SK-N-SH (cell line): ENCODE results near the gene TCF12. TPM values are rescaled to one million over a fixed set of nuclear protein-coding genes. Genes with fewer than 3 reads are reported as not detected.

Experiments
- CTCF ChIA-PET: fragments of 300-600, 350-600 bp; formaldehyde crosslinking; extraction: SDS; loops from one replicate; lab custom pipeline; 2021; lab: Yijun Ruan, JAX
- POLR2A ChIA-PET: fragments of 350-600 bp; sonication (Branson Sonifier 250); formaldehyde crosslinking; extraction: SDS; loops from one replicate; lab custom pipeline; 2020; ENCODE audit warnings: antibody characterized with exemption, inconsistent platforms; lab: Yijun Ruan, JAX
- DNase-seq: peaks from one replicate; pipeline ENCODE4 v3.0.0; 2012
- H2AFZ ChIP-seq: fragments of 200-600 bp; sonication (generic); 2 replicates; pipeline ENCODE4 v1.8.1; 2016; ENCODE audit warnings: antibody characterized with exemption, mild to moderate bottlenecking, low read depth
- H3F3A ChIP-seq: fragments of 200-600 bp; sonication (generic); replicated peaks from 2 replicates; pipeline ENCODE3; 2016; ENCODE audit warnings: antibody characterized with exemption, mild to moderate bottlenecking; ENCODE audit not compliant: insufficient read depth
- H3K27ac ChIP-seq, 2 experiments: fragments of 200-500 bp in 1 of 2; fragments of 200-600 bp in 1 of 2; sonication (Bioruptor generic) in 1 of 2; sonication (generic), shearing (Covaris generic) in 1 of 2; 2 replicates each; pipeline versions ENCODE4 v1.5.1 to v1.6.1; 2014 to 2016; ENCODE audit warnings: low read depth in 2 of 2, inconsistent platforms in 1 of 2, low read length in 1 of 2, mild to moderate bottlenecking in 1 of 2, mixed read lengths in 1 of 2
- H3K27me3 ChIP-seq: fragments of 200-600 bp; sonication (generic), shearing (Covaris generic); 2 replicates; pipeline ENCODE4 v1.6.1; 2016; ENCODE audit warnings: mixed run types; ENCODE audit not compliant: insufficient read depth
- H3K36me3 ChIP-seq, 2 experiments: fragments of 200-500 bp in 1 of 2; fragments of 200-600 bp in 1 of 2; sonication (Bioruptor generic) in 1 of 2; sonication (generic) in 1 of 2; replicated peaks in 1 of 2; 2 replicates each; pipeline versions ENCODE3 to v1.5.1; 2014 to 2016; ENCODE audit warnings: low read length in 1 of 2, mild to moderate bottlenecking in 1 of 2; ENCODE audit not compliant: insufficient read depth in 2 of 2, control insufficient read depth in 1 of 2
- H3K4me1 ChIP-seq, 2 experiments: fragments of 200-500 bp in 1 of 2; fragments of 200-600 bp in 1 of 2; sonication (Bioruptor generic) in 1 of 2; sonication (generic), shearing (Covaris generic) in 1 of 2; 2 replicates each; pipeline versions ENCODE4 v1.5.1 to v1.6.1; 2014 to 2016; ENCODE audit warnings: low read depth in 1 of 2, low read length in 1 of 2, mixed run types in 1 of 2; ENCODE audit not compliant: insufficient read depth in 2 of 2, control insufficient read depth in 1 of 2
- H3K4me2 ChIP-seq: fragments of 200-600 bp; sonication (generic), shearing (Covaris generic); 2 replicates; pipeline ENCODE4 v1.6.1; 2017; ENCODE audit warnings: mixed run types
- H3K4me3 ChIP-seq, 2 experiments: fragments of 200-500 bp in 1 of 2; fragments of 200-600 bp in 1 of 2; sonication (Bioruptor generic) in 1 of 2; sonication (generic), shearing (Covaris generic) in 1 of 2; 2 replicates each; pipeline versions ENCODE4 v1.5.1 to v1.8.1; 2014 to 2016; ENCODE audit warnings: low read depth in 2 of 2, inconsistent platforms in 1 of 2, low read length in 1 of 2, mild to moderate bottlenecking in 1 of 2, mixed read lengths in 1 of 2, moderate library complexity in 1 of 2
- H3K79me2 ChIP-seq: fragments of 200-600 bp; sonication (generic); 2 replicates; pipeline ENCODE4 v1.8.1; 2017; ENCODE audit warnings: mild to moderate bottlenecking; ENCODE audit not compliant: insufficient read depth
- H3K9ac ChIP-seq: fragments of 200-600 bp; sonication (generic); 2 replicates; pipeline ENCODE4 v1.6.1; 2017; ENCODE audit warnings: mixed run types
- H3K9me2 ChIP-seq: fragments of 200-600 bp; sonication (generic); 2 replicates; pipeline ENCODE4 v1.6.1; 2017; ENCODE audit warnings: mixed run types
- H3K9me3 ChIP-seq: fragments of 200-600 bp; sonication (generic); 2 replicates; pipeline ENCODE4 v1.6.1; 2017; ENCODE audit warnings: mixed run types, mild to moderate bottlenecking, moderate library complexity
- H4K20me1 ChIP-seq: fragments of 200-600 bp; sonication (generic); 2 replicates; pipeline ENCODE4 v1.6.1; 2017; ENCODE audit warnings: mild to moderate bottlenecking, mixed run types; ENCODE audit not compliant: insufficient read depth
- ELF1 ChIP-seq: IDR thresholded peaks from 2 replicates; pipeline ENCODE4 v1.4.0; 2012
- EZH2phosphoT487 ChIP-seq: fragments of 200-600 bp; sonication (generic); IDR thresholded peaks from 2 replicates; pipeline ENCODE4 v1.6.1; 2017; ENCODE audit warnings: low read depth, mixed run types, mild to moderate bottlenecking, antibody characterized with exemption, moderate library complexity, borderline replicate concordance
- FOXJ3 ChIP-seq: sonication (generic); formaldehyde crosslinking; IDR thresholded peaks from 2 replicates; pipeline ENCODE4 v1.5.1; 2020; ENCODE audit warnings: mild to moderate bottlenecking, missing genetic modification reagents
- GABPA ChIP-seq: IDR thresholded peaks from 2 replicates; pipeline ENCODE4 v1.4.0; 2012; ENCODE audit warnings: low read depth, mild to moderate bottlenecking
- JUND ChIP-seq: IDR thresholded peaks from 2 replicates; pipeline ENCODE4 v1.4.0; 2012
- MXI1 ChIP-seq: IDR thresholded peaks from 2 replicates; pipeline ENCODE4 v1.6.1; 2012; ENCODE audit warnings: mild to moderate bottlenecking, low read depth, low read length, improper control_type of control experiment
- RAD21 ChIP-seq: IDR thresholded peaks from 2 replicates; pipeline ENCODE4 v1.6.1; 2012; ENCODE audit warnings: mild to moderate bottlenecking, low read length
- RXRA ChIP-seq: IDR thresholded peaks from 2 replicates; pipeline ENCODE4 v1.4.0; 2012; ENCODE audit warnings: low read depth, mild to moderate bottlenecking, borderline replicate concordance
- YY1 ChIP-seq: IDR thresholded peaks from 2 replicates; pipeline ENCODE4 v1.4.0; 2012; ENCODE audit warnings: low read depth, mild to moderate bottlenecking
- WGBS: methylation state at CpG from one replicate; pipeline ENCODE4 v1.1.6; 2017; ENCODE audit warnings: low lambda C conversion rate; 5-methylcytosine and 5-hydroxymethylcytosine counted together
- polyA plus RNA-seq, 3 experiments: library from polyadenylated mRNA; depleted of rRNA; stranded (reverse); fragments of >200 nt; gene quantifications; 2 replicates each; pipeline ENCODE4 v1.2.3, GENCODE V29; 2012
- TF ChIP-seq, protein P1 (sequence below): IDR thresholded peaks from 2 replicates; pipeline ENCODE4 v1.4.0; 2012; ENCODE audit warnings: low read depth, borderline replicate concordance
- TF ChIP-seq, protein P2 (sequence below): IDR thresholded peaks from 2 replicates; pipeline ENCODE4 v1.4.0; 2012; ENCODE audit warnings: low read depth, borderline replicate concordance
- TF ChIP-seq, protein P3 (sequence below): fragments of 200-600 bp; sonication (generic); IDR thresholded peaks from 2 replicates; pipeline ENCODE4 v1.6.1; 2017; ENCODE audit warnings: antibody characterized with exemption, mild to moderate bottlenecking, moderate library complexity
- TF ChIP-seq, protein P4 (sequence below): fragments of 150-350 bp; IDR thresholded peaks from 2 replicates; pipeline ENCODE4 v1.6.1; 2017; ENCODE audit warnings: antibody characterized with exemption, low read length, low read depth, borderline replicate concordance
- TF ChIP-seq, protein P5 (sequence below): IDR thresholded peaks from 2 replicates; pipeline ENCODE4 v1.6.1; 2012; ENCODE audit warnings: mild to moderate bottlenecking, low read depth, low read length, moderate library complexity

The TCF12 gene
- polyA plus RNA-seq, 1 of the 3 experiments (the other 2 are of a cell fraction), result 49.6 TPM

DNA sequence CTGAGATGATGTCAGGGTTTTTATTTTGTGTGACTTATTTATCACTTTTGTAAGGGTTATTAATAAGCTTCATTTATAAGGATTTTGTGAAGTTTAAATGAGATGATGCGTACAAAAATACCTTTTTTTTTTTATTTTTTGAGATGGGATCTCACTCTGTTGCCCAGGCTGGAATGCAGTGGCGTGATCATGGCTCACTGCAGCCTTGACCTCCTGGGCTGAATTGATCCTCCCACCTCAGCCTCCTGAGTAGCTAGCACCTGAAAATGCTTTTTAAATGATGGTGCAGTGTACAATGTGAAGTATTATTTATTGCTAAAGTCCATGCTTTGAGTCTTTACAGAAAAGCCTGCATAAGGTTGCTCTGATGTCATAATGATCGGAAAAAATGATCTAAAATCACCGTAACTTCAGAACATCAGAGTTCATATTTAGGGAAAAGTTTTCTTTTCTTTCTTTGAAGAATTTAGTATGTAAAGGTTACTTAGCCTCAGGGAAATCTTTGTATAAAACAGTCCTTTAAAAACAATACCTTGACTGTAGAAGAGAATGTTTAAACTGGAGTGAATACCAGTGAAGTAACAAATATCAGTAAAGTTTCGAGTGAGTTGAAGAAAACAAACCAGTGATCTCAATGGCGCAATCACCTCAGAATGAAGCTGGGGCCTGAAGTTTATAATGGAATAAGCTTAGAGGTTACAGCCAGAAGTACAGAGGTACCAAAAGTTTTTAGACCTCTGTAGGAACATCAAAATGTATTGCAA lies 29.7 kb downstream of the TCF12 start:
- H3K79me2 ChIP-seq, result peaks cover 100% of the 10 kb centered on the region
- H3K27me3 ChIP-seq, result no peaks in the 10 kb centered on the region
- H4K20me1 ChIP-seq, result peaks cover 30% of the 10 kb centered on the region; the same call in 1 of the 2 replicates
- no peak overlapping the region for H3K9ac ChIP-seq
- no peak overlapping the region for H3K4me3 ChIP-seq
- ChIA-PET CTCF (interaction anchor here (0.9 kb wide), 1 partner anchor 190 kb away, joined by 3 read pairs; no protein-coding TSS in a partner anchor), POLR2A (no interaction called here)
- peak overlapping the region in 1 of 2 experiments; percentile 55; a peak in 3 of 4 replicates for H3K27ac ChIP-seq
- TF ChIP-seq, protein P1, sequence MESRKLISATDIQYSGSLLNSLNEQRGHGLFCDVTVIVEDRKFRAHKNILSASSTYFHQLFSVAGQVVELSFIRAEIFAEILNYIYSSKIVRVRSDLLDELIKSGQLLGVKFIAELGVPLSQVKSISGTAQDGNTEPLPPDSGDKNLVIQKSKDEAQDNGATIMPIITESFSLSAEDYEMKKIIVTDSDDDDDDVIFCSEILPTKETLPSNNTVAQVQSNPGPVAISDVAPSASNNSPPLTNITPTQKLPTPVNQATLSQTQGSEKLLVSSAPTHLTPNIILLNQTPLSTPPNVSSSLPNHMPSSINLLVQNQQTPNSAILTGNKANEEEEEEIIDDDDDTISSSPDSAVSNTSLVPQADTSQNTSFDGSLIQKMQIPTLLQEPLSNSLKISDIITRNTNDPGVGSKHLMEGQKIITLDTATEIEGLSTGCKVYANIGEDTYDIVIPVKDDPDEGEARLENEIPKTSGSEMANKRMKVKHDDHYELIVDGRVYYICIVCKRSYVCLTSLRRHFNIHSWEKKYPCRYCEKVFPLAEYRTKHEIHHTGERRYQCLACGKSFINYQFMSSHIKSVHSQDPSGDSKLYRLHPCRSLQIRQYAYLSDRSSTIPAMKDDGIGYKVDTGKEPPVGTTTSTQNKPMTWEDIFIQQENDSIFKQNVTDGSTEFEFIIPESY, result no peak
- TF ChIP-seq YY1 (no peak), JUND (no peak), MXI1 (no peak), EZH2phosphoT487 (no peak), ELF1 (no peak), GABPA (no peak), RXRA (no peak), FOXJ3 (no peak), RAD21 (no peak)
- TF ChIP-seq, protein P2, sequence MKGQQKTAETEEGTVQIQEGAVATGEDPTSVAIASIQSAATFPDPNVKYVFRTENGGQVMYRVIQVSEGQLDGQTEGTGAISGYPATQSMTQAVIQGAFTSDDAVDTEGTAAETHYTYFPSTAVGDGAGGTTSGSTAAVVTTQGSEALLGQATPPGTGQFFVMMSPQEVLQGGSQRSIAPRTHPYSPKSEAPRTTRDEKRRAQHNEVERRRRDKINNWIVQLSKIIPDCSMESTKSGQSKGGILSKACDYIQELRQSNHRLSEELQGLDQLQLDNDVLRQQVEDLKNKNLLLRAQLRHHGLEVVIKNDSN, result no peak
- TF ChIP-seq, protein P3, sequence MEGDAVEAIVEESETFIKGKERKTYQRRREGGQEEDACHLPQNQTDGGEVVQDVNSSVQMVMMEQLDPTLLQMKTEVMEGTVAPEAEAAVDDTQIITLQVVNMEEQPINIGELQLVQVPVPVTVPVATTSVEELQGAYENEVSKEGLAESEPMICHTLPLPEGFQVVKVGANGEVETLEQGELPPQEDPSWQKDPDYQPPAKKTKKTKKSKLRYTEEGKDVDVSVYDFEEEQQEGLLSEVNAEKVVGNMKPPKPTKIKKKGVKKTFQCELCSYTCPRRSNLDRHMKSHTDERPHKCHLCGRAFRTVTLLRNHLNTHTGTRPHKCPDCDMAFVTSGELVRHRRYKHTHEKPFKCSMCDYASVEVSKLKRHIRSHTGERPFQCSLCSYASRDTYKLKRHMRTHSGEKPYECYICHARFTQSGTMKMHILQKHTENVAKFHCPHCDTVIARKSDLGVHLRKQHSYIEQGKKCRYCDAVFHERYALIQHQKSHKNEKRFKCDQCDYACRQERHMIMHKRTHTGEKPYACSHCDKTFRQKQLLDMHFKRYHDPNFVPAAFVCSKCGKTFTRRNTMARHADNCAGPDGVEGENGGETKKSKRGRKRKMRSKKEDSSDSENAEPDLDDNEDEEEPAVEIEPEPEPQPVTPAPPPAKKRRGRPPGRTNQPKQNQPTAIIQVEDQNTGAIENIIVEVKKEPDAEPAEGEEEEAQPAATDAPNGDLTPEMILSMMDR, result no peak
- TF ChIP-seq, protein P4, sequence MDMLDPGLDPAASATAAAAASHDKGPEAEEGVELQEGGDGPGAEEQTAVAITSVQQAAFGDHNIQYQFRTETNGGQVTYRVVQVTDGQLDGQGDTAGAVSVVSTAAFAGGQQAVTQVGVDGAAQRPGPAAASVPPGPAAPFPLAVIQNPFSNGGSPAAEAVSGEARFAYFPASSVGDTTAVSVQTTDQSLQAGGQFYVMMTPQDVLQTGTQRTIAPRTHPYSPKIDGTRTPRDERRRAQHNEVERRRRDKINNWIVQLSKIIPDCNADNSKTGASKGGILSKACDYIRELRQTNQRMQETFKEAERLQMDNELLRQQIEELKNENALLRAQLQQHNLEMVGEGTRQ, result no peak
- TF ChIP-seq, protein P5, sequence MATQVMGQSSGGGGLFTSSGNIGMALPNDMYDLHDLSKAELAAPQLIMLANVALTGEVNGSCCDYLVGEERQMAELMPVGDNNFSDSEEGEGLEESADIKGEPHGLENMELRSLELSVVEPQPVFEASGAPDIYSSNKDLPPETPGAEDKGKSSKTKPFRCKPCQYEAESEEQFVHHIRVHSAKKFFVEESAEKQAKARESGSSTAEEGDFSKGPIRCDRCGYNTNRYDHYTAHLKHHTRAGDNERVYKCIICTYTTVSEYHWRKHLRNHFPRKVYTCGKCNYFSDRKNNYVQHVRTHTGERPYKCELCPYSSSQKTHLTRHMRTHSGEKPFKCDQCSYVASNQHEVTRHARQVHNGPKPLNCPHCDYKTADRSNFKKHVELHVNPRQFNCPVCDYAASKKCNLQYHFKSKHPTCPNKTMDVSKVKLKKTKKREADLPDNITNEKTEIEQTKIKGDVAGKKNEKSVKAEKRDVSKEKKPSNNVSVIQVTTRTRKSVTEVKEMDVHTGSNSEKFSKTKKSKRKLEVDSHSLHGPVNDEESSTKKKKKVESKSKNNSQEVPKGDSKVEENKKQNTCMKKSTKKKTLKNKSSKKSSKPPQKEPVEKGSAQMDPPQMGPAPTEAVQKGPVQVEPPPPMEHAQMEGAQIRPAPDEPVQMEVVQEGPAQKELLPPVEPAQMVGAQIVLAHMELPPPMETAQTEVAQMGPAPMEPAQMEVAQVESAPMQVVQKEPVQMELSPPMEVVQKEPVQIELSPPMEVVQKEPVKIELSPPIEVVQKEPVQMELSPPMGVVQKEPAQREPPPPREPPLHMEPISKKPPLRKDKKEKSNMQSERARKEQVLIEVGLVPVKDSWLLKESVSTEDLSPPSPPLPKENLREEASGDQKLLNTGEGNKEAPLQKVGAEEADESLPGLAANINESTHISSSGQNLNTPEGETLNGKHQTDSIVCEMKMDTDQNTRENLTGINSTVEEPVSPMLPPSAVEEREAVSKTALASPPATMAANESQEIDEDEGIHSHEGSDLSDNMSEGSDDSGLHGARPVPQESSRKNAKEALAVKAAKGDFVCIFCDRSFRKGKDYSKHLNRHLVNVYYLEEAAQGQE, result no peak
- no peak for DNase-seq
- WGBS, result 92% methylated on average over 6 of the region's 6 CpGs
- no peaks in the 10 kb centered on the region for H3K9me2 ChIP-seq
- H3K9me3 ChIP-seq, result 0 out of 2 replicates have a peak, but pooled peaks cover 7% of the 10 kb centered on the region
- peaks cover 4 to 10% of the 10 kb centered on the region in 2 experiments; a peak in 3 of 4 replicates for H3K4me1 ChIP-seq
- peaks cover 10 to 42% of the 10 kb centered on the region in 2 experiments for H3K36me3 ChIP-seq
- H3F3A ChIP-seq, result no peaks in the 10 kb centered on the region
- H2AFZ ChIP-seq, result no peak overlapping the region
- H3K4me2 ChIP-seq, result no peak overlapping the region
